Colonic mucosa (tissue), 4 donors: Measurements from ENCODE around the gene ADAT2. TPM values are rescaled to one million over a fixed set of nuclear protein-coding genes. Genes with fewer than 3 reads are reported as not detected.
A peak's percentile ranks its signal among the peaks of the same experiment; 100 is the strongest.

Source experiments
- DNase-seq: peaks from one replicate; pipeline ENCODE4 v3.0.0-alpha.2; 2020
- H3K27ac ChIP-seq: fragments of 200-600 bp; one replicate; pipeline ENCODE4 v1.8.0; 2021
- H3K27me3 ChIP-seq: fragments of 200-600 bp; one replicate; pipeline ENCODE4 v1.8.0; 2021
- H3K36me3 ChIP-seq: fragments of 200-600 bp; one replicate; pipeline ENCODE4 v1.8.0; 2021
- H3K4me1 ChIP-seq: fragments of 200-600 bp; one replicate; pipeline ENCODE4 v1.8.0; 2021; ENCODE audit warnings: mild to moderate bottlenecking
- H3K4me3 ChIP-seq: fragments of 200-600 bp; one replicate; pipeline ENCODE4 v1.8.0; 2021
- H3K9ac ChIP-seq, 2 donors: one replicate each; pipeline ENCODE4 v1.7.0; 2013; ENCODE audit warnings: control low read depth in 2 of 2, low read depth in 2 of 2, low read length in 2 of 2
- H3K9me3 ChIP-seq: fragments of 200-600 bp; one replicate; pipeline ENCODE4 v1.8.0; 2021
- intact Hi-C: fragments of 100-400 bp; cut with DNase I; formaldehyde crosslinking; loops from one replicate; pipeline ENCODE4 v1.14.1; 2022
- total RNA-seq, 2 donors: library from RNA; stranded (reverse); fragmentation: NEBNext Ultra II Directional in 1 of 2; extraction: Animal tissue kit (Norgen Biotek cat#: 25700) in 1 of 2; gene quantifications; one replicate each; pipeline ENCODE4 v1.2.1, GENCODE V29; 2021
- TF ChIP-seq, protein P1 (sequence below): fragments of 200-600 bp; IDR thresholded peaks from one replicate; pipeline ENCODE4 v1.8.0; 2022; ENCODE audit warnings: antibody characterized with exemption, mild to moderate bottlenecking
- donor health status: healthy.
- donor health status: DM: no; HTN: no; CAD: no.
- donor health status: DM: no; HTN: no; CAD: no.

ADAT2 gene
- total RNA-seq, 2 donors from 2014 or later: 4.6 to 5.7 TPM

GRCh38 chr6:143441010-143441409, 9.5 kb downstream of the ADAT2 start:
- intact Hi-C loops: no loop called here
- TF ChIP-seq, protein P1, sequence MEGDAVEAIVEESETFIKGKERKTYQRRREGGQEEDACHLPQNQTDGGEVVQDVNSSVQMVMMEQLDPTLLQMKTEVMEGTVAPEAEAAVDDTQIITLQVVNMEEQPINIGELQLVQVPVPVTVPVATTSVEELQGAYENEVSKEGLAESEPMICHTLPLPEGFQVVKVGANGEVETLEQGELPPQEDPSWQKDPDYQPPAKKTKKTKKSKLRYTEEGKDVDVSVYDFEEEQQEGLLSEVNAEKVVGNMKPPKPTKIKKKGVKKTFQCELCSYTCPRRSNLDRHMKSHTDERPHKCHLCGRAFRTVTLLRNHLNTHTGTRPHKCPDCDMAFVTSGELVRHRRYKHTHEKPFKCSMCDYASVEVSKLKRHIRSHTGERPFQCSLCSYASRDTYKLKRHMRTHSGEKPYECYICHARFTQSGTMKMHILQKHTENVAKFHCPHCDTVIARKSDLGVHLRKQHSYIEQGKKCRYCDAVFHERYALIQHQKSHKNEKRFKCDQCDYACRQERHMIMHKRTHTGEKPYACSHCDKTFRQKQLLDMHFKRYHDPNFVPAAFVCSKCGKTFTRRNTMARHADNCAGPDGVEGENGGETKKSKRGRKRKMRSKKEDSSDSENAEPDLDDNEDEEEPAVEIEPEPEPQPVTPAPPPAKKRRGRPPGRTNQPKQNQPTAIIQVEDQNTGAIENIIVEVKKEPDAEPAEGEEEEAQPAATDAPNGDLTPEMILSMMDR: no peak
- H3K9ac ChIP-seq: no peak overlapping the region

GRCh38 chr6:143432588-143432987, 17.9 kb downstream of the ADAT2 start:
- no peaks in the 10 kb centered on the region for H3K4me1 ChIP-seq
- no peak overlapping the region for H3K27ac ChIP-seq
- DNase-seq: no peak
- TF ChIP-seq, protein P1: no peak
- H3K4me3 ChIP-seq: no peak overlapping the region
- H3K36me3 ChIP-seq: no peaks in the 10 kb centered on the region
- H3K9me3 ChIP-seq: no peaks in the 10 kb centered on the region
- intact Hi-C loops: no loop called here
- H3K9ac ChIP-seq: no peak overlapping the region
- H3K27me3 ChIP-seq: no peaks in the 10 kb centered on the region

More at GRCh38 chr6:143441010-143441409, 9.5 kb downstream of the ADAT2 start:
- no peak overlapping the region for H3K27ac ChIP-seq
- DNase-seq: no peak
- H3K9me3 ChIP-seq: no peaks in the 10 kb centered on the region
- no peaks in the 10 kb centered on the region for H3K27me3 ChIP-seq
- no peaks in the 10 kb centered on the region for H3K4me1 ChIP-seq
- H3K36me3 ChIP-seq: no peaks in the 10 kb centered on the region
- no peak overlapping the region for H3K4me3 ChIP-seq

- TF ChIP-seq, protein P1: no peak
- H3K27me3 ChIP-seq: no peaks in the 10 kb centered on the region
- no peaks in the 10 kb centered on the region for H3K4me1 ChIP-seq
- no peak overlapping the region for H3K27ac ChIP-seq
- no peak overlapping the region for H3K4me3 ChIP-seq
- no peak overlapping the region for H3K9ac ChIP-seq
- no peaks in the 10 kb centered on the region for H3K9me3 ChIP-seq
- DNase-seq: no peak
- intact Hi-C loops: no loop called here
- no peaks in the 10 kb centered on the region for H3K36me3 ChIP-seq
These were observed 19.3 kb downstream of the ADAT2 start for GRCh38 chr6:143431226-143431625.

GRCh38 chr6:143429970-143430369, 20.5 kb downstream of the ADAT2 start:
- H3K9ac ChIP-seq: no peak overlapping the region

DNA sequence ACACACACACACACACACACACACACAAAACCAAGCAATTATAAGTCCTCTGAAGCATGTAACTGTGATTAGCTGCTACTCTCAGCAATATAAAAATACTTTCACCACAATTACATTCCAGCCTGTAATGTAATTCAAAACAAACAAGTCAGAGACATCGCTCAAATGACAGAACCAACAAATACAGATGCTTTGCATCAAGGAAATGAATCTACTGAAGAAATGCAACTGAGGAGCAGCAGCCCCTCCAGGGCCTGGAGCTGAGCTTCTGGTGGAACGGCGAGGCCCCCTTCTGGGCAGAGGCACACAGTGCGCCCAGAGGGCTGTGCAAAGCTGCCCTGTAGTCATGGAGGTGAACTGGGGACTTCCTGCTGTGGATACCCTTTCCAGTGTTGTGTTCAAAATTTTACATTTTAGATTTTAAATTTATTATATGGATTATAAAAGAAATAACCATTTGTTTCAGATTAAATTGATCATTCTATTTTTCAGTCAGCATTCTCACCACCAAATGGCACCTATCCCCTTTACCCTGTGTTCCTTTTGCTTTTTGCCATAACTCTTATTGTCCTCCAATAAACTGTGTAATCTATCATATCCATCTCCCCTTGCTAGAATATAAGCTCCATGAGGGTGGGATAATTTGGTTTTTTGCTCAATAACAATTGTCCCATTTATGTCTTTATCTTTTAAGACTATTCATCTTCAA, 23.2 kb downstream of the ADAT2 start:
- Histone ChIP-seq H3K27me3 (no peaks in the 10 kb centered on the region), H3K4me3 (no peak overlapping the region), H3K27ac (no peak overlapping the region), H3K9me3 (no peaks in the 10 kb centered on the region), H3K9ac (no peak overlapping the region), H3K36me3 (no peaks in the 10 kb centered on the region), H3K4me1 (no peaks in the 10 kb centered on the region)
- intact Hi-C loops: loop anchor here (5.0 kb wide), 2 partner anchors 735 to 950 kb away; no protein-coding TSS in a partner anchor
- DNase-seq: peak; percentile 60
- TF ChIP-seq, protein P1: peak; percentile 88

More at GRCh38 chr6:143429970-143430369, 20.5 kb downstream of the ADAT2 start:
- H3K9me3 ChIP-seq: no peaks in the 10 kb centered on the region
- DNase-seq: no peak
- H3K27ac ChIP-seq: no peak overlapping the region
- intact Hi-C loops: loop anchor here (5.0 kb wide), 2 partner anchors 738 to 953 kb away; no protein-coding TSS in a partner anchor
- no peaks in the 10 kb centered on the region for H3K36me3 ChIP-seq
- no peaks in the 10 kb centered on the region for H3K4me1 ChIP-seq
- TF ChIP-seq, protein P1: no peak
- H3K27me3 ChIP-seq: no peaks in the 10 kb centered on the region
- H3K4me3 ChIP-seq: no peak overlapping the region
